Measurements from ENCODE around the gene AOAH.

Gene AOAH

DNA sequence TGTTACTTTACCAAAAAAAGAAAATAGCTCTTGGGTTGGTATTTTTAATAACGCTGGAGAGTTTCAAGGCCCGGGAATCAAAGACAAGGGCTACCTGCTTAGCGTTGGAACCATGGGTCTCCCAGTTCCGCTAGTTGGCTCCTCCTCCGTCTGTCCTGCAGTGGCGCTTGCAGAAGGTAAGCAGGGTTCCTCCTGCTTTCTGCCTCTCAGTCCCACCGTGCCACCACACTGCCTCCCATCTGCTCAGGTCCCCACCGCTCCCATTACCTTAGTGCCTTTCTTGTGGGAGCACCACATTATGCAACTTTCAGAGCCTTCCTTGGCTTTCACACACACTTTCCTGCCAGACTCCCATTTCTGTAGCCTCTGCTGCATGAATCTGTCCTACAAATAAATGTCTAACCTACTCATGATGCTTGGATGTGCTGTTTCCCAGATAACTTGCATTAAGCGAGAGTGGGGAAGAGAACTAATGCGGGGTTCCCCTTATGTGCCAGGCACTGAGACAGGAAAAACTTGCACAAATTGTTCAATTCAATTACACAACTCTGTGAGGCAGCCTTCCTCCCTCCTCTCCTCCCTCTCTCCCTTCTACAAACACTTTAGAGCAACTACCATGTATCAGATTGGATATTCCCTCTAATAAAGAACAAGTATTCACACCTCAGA, 124.5 kb downstream of the AOAH start:
- DNase-seq = no peak

DNA sequence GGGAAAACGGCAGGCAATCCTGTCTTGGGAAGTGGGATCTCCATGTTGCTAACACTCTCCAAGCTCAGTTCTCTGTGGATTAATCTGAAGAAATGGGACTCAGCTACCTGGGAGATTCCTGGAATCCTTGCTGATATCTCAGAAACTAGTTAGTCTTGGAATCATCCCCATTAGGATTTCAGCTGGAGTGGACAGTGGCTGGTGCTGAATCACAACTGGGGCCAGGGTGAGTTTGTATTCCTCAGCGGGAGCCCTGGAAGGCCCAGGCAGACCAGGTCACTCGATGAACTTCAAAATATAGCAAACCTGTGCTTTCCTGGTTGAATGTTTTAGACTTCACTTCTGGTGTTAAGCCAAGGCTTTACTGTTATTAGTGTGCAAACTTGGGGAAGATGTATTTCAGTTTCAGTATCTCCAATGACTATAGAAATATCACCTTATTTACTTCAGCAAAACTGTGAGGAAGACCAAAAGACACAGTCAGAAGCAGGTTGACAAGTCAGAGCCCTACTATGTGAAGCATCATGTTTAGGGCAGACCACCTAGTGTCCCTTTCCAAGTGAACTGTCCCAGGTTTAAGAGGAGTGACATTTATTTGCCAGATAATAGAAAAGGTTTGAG, 126.1 kb downstream of the AOAH start:
- no peak for DNase-seq

DNA sequence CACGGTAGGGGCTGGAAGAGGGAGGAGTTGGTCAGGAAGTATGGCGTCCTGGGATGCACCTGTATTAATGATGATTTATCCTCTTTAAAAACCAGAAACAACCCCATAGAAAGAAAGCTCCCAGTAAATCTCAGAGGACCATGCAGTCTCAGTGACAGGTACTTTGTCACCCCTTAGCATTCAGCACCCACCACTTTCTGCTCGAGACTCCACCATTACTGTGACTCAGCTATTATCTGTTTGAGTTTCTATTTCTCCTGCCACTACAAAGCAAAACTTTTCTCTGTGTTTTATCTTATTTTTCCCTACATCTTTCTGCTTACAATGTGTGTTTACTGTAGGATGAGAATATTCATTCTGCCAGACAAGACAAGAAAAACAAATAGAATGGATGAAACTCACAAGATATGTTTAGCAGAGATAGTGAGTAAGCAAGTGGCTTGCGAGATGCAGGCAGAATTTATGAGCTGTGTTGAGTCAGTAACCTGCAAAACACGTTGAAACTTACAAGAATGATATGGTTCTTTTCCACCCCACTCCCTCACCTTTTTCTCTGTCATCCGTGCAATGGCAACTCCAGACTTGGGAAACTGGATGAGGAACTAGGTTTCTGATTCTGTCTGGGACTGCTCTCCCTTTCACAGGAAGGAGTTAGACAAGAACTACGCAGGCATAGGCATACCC, 127.1 kb downstream of the AOAH start:
- DNase-seq = no peak

DNA sequence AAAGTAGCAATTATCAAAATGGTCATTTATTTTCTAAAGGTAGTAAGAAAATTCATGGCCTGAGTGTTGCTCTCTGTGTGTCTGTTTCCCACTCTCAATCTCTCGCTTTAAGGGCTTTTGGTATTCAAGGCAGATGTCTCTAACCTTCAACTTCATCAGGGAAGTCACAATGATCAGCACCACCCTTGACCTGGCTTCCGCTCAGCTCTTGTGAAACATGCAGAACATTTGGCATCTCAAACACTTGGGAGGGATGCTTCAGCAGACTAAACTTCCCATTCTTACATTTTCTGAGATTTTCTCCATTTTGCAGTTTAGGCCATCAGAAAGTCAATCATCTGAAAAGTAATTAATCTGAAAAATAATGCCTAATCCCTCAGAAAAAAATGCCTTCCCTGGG, 129.8 kb downstream of the AOAH start:
- DNase-seq = no peak

DNA sequence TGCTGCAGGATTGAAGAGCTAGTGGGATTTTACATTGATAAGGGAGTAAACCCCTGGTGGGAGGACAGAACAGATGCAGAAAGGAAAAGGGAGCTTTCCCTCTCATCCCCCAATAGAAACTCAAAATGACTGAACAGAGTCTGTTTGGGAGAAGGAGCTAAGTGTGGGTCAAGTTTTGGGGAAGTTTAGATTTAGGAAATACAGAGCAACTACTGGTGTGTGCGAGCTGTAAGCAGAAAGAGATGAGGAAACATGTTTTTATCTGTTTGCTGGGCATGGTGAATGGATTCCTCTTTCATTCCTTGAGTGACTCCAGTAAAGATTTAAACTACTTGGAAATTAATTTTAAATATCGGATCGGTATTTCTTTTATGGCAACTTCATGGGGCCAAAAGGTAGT, 132.7 kb downstream of the AOAH start:
- DNase-seq = no peak

DNA sequence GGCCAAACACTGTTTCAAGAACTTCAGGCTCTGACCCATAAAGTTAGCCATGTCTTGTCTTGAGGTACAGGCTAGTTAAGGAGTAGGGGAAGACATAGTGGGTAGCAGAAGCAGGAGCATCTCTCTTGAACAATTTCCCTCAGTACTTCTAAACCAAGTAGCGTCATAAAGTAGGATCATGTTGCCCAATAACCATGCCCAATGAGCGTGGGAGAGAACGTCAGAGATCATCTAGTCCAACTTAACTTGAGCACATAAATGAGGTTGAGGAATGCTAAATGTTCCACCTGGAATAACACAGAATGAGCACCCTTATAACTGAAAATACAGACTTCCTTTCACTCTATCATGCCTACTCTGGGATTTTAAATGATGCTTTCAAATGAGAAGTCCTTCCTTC, 134.9 kb downstream of the AOAH start:
- DNase-seq = no peak

DNA sequence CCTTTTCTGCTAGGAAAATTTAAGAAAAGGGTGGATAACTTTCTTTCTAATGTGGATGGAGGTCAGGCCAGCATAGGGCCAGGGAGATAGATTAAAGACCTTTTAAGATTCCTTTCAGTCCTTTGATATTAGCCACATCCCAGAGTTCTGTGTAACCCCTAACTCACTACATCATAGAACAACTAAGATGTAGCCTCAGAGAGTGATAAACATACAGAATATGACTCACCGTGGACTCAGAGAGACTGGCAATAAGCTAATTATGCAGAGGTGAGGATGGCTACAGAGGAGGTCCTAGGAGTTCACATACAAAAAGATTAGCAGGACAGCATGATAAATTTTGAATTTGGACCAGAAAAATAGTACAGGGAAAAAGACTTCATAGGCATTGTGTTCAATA, 141.0 kb downstream of the AOAH start:
- DNase-seq = peak; percentile 21

DNA sequence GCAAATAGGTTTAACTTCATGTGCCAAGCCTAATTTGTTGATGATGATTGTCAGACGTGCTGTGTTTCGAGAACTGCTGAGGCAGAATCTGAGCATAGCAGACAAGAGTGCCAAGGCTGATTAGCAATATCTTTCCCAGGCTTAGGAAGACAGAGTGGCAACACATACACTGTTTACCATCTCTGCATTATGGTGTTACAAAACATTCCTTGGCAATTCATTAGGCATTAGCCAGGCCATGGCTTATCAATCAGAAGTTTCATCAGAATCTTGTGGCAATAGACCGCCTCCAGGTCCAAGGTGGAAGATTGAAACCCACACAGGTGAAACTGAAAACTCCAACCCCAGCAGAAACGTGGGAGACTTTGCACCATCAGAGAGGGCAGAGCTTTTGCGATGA, 148.5 kb downstream of the AOAH start:
- DNase-seq = no peak

DNA sequence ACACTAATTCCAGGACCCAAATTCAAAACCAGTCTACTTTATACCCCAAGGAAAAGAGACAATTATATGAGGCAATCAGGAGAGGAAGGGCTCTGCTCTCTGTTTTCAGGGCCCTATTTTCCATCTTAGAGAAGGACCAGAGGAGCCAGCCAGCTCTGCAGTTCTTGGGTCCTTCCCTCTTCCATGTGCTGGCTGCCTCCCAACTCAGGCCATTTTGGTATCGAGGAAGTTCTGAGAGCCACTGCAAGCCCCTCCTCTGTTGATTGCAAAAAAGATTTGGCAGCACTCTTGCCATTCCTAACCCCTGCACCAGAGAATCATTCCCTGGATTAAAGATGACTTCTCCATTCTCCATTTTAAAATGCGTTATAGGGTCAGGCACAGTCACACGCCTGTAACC, 151.2 kb downstream of the AOAH start:
- DNase-seq = no peak

DNA sequence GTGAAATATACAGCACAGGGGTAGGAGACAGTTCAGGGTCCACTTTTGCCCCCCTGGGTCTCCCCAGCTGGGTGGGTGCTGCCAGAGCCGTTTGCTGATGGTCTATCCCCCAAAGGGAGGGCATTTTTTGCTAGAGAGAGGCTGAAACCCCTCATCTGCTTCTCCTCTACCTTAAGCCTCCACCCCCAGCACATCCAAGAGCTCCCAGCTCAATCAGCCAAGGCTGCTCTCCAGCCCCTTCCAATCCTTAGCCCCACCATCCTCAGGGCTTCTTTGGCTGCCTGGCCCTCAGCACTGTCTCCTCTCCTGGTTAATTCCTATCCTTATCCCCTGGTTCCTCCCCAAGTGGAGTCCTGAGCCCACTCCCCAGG, 153.1 kb downstream of the AOAH start:
- no peak for DNase-seq

DNA sequence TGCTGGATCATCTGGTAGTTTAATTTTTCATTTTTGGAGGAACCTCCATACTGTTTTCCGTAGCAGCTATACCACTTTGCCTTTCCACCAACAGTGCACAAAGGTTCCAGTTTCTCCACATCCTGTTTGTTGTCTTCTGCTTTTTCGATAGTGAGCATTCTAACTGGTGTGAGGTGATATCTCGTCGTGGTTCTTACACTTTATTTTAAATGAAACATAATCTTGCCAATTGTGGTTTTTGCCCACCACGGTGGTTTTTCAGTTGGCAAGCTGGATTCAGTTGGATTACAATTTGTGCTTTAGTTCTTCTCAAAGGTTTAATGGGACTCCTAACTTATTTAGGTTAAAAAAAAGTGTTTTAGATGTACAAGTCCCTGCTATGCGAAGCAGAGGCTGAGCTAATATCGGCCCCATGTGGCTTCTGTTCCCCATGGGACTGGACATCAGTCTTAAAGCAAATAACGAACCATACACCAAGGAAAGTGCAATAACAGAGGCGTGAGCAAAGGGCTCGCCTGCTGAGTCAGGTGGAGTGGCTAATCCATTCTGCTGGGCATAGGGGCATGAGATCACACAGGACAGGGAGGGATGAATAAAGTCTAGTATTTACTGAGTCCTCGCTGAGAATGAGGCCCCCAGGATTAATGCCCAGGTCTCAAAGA, 153.6 kb downstream of the AOAH start:
- no peak for DNase-seq

DNA sequence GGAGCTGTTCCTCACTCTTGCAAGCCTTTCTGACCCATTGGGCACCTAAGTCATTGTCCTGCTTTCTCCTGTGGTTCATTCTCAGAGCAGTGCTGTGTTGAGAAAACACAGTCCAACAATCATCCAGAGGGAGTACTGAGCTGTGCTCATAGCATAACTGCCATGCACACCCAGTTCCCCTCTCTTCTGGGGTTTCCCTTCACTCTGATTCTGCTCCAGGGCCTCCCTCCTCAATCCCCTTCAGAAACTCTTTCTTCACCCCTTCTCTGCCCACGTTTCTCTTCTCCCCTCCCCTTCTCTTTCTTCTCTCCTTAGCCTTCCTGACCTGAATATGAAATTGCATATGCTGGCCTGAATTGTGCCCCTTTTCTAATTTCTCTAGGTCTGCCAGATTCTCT, 155.8 kb downstream of the AOAH start:
- DNase-seq = no peak

DNA sequence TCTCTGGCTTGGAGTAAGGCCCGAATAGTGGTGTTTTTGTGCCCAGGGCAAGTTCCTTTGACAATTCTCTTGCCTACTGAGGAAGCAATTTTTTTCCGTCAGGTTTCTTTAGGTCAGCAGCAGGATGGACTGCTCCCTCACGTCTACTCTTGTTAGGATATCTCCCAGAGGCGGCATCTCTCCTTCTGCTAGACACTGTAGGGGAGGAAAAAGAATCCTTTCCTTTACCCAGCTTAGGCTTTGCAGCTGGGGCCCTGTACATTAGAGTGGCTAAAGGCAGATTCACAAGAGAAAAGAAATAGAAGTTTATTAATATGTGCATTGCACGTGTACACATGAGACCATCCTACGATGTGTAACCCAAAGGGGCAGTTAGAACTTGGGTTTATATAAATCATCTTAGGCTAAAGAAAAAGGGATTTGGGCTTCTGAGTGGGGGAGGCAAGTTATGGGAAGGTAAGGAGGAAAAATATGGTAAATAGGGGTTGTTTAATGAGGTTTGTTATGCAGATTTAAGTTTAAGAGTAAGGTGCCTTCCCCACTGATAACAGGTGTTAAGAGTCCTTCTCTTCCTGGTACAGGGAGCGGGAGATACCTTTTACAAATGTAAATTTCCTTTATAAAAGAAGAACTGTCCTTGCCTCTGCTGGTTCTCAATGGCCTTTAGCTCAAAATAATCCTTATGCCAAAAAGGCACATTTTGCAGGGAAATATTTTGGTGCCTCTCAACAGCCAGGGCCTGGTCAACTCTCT, 156.4 kb downstream of the AOAH start:
- no peak for DNase-seq

DNA sequence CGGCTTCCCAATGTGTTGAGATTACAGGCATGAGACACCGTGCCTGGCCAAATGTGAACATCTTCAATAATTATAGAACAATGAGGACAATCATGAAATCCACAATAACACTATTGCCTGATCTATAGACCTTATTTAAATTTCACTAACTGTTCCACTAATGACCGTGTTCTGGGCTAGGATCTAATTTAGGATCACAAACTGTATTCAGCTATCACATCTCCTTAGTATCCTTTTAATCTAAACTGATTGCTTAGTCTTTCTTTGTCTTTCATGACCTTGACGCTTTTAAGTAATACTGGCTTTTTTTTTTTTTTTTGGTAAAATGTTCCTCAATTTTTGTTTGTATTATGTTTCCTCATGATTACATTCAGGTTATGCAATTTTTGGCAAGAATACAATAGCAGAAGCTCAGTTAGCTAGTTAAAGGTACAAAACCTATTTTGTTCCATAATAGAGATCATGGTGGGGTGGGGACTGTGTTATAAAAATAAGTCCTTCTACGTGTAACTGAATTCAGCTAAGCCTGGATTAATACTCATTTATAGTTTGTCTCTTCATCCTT, 158.4 kb downstream of the AOAH start:
- no peak for DNase-seq

DNA sequence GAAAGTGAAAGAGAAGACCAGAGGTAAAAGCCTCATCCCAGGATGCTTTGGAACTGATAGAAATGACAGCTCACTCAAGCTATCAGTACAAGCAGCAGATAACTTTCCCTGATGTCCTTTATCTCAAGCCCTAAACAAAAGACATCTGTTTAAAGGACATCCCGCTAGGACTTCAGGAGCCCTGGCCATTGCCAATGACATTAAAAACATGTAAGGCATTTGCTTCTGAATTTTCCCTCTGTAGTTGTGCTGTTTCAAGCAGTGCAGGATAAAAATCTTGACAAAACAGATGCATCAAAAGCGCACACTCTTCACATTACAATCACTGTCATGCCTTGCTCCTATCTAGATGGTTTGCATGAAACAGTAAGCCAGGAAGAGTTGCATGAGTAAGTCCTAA, 159.8 kb downstream of the AOAH start:
- no peak for DNase-seq

DNA sequence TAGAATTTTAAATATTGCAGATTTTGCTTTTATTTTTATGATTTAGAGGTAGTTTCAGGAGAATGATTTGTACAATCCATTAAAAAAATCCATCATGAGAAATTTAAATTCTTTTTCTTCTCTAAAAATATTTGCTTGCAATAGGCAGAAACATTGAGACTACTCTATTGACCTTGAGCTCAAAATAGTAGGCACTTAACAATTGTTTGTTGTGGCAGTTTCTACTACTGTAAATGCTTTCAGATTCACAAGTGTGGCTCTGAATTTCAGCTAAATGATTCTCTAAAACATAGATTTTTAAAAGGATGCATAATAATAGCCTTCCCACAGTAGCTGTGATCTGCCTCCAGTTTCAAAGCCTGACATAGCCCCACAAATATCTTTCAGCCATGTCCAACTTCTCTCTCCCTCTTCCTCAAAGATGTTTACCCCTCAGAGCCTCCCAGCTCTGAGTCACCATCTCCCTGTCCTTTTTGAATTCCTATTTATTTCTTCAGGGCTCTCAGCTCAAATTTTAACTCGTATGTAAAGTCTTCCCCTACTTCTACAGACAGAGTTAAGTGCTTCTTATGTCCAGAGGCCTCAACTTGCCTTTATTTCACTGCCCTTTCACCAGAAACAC, 160.5 kb downstream of the AOAH start:
- no peak for DNase-seq

DNA sequence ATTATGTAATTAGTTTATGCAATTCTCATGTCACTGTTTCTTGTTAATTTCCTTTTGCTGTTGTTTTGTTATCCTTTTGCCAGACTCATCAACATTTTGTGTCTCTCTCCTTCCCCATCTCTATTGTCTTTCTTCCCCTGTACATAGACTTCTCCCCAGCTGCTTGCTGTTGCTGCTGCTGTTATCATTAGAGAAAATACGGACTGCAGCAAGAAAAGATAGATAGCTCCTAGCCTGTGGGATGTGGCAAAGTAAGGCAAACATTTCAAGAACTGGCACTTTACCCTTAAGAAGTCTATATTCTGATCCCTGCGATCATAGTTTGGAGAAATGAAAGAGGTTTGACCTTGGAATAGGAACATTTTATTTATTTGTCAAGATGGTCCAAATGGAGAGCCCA, 162.2 kb downstream of the AOAH start:
- DNase-seq = no peak

DNA sequence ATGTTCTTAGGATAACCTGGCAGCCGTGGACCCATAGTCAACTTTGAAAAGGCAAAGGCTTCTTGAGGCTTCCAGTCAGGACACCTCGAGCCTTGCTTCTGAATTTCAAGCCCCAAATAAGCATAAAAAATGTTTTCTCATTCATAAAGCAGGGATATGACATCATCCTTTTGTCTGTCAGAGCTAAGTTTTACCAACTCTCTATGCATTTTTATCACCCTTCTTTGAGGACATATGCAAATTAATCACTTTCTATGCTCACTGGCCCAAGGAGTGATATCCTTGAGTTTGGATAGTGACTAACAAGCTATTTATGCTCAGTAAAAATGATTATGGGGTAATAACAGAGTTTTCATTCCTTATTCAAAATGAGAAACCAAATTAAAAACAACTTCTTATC, 175.3 kb downstream of the AOAH start:
- no peak for DNase-seq

DNA sequence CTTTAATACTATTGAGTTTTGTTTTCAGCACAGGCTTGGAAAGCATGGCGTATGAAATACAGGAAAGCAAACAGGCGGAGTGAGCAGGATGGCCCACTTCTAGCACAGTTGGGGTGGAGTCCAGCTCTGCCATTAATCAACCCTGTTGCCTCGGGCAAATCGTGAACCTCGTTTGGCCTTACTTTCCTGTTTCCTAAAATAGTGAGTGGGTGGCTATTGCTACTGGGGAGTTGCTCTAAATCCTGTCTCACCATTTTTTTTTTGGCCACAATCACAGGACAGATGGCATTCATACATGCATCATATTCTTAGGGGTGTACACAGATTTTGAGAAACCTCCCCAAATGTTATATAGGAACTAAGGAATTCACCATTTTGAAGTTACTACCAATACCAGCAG, 176.9 kb downstream of the AOAH start:
- DNase-seq = no peak

DNA sequence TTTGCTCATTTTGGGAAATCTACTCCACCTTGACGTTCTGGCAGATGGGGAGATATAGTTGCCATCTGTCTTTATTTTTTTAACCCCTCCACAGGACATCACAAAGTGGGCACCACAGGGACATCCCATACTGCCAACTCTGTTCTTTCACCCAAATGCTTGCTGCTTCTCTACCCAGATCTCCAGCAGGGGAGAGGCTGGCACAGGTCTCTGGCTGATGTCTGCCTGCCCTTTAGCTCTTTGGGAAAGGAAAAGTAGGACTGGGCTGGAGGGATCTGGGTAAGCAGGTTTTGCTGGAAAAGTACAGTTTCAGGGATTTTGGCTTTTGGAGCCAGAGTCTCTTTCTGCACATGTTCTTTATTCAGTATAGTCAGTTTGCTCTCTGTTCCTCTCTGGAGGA, 178.0 kb downstream of the AOAH start:
- DNase-seq = no peak

DNA sequence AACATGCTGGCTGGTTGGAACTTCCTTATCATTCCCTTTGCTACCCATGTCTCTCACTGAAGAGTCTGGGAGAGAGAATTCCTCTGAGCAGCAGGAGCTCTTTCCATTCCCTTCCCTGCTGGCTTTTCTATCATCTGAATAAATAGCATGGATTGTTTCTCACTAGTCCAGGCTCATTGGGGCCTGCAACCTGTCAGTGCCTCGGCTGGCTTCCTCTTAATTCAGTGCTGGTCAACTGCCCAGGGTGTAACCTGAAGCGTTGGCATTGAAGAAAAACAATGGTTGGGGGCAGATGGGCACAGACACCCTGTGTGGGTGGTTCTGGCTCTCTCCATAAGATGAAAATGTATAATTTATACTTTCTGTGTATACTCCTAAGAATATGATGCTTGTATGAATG, 179.0 kb downstream of the AOAH start:
- DNase-seq = no peak

DNA sequence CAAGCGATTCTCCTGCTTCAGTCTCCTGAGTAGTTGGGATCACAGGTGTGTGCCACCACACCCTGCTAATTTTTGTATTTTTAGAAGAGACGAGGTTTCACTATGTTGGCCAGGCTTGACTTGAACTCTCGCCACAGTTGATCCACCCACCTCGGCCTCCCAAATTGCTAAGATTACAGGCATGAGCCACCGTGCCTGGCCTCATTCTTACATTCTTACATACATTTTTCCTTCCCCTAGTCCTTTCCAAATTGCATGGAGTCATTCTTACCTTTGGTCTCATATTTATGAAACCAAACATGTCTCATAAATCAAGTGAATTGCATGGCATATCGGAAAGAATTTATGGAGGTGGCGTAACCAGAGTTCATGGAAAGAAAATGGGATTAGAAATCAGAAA, 186.2 kb downstream of the AOAH start:
- no peak for DNase-seq

All from fibroblast of skin of right biceps (primary cell).